A549 (cell line): ENCODE results near the gene SLIT1. TPM values are rescaled to one million over a fixed set of nuclear protein-coding genes. Genes with fewer than 3 reads are reported as not detected.
A peak's percentile ranks its signal among the peaks of the same experiment; 100 is the strongest.

ENCODE experiments used
- ATAC-seq, 2 experiments: fragments of 200-7000 bp in 1 of 2; fragments of >200 bp in 1 of 2; cut with Nextera tagmentation in 1 of 2; cut with Tn5 transposase in 1 of 2; 3 replicates each; pipeline versions ENCODE4 v1.8.0 to v1.9.1; 2018 to 2020; ENCODE audit warnings: mild to moderate bottlenecking in 1 of 2, moderate library complexity in 1 of 2
- CTCF ChIA-PET: fragments of 300-600 bp; sonication (Branson Sonifier 250); formaldehyde crosslinking; extraction: SDS; loops from one replicate; lab custom pipeline; 2021; ENCODE audit warnings: antibody characterized with exemption, inconsistent platforms; lab: Yijun Ruan, JAX
- POLR2A ChIA-PET: fragments of 350-600 bp; formaldehyde crosslinking; extraction: SDS; loops from one replicate; lab custom pipeline; 2021; ENCODE audit warnings: antibody characterized with exemption, inconsistent platforms; lab: Yijun Ruan, JAX
- DNase-seq, 2 experiments: peaks; one replicate each; pipeline versions ENCODE4 v3.0.0 to v3.0.0-alpha.2; 2011 to 2016; ENCODE audit warnings: low read depth in 1 of 2, low spot score in 1 of 2
- FAIRE-seq: peaks from 2 replicates; lab custom pipeline; 2011; peaks lifted over from hg19 to GRCh38; lab: Jason Lieb, UNC
- H3K27ac ChIP-seq, 2 experiments: fragments of >200 bp; sonication (Bioruptor Twin); formaldehyde crosslinking; 3 replicates each; pipeline ENCODE4 v1.5.1; 2016 to 2017
- H3K4me1 ChIP-seq: fragments of >200 bp; sonication (Bioruptor Twin); formaldehyde crosslinking; 3 replicates; pipeline ENCODE4 v1.6.1; 2016
- H3K4me2 ChIP-seq: fragments of >200 bp; sonication (Bioruptor Twin); formaldehyde crosslinking; 3 replicates; pipeline ENCODE4 v1.6.1; 2016
- H3K4me3 ChIP-seq: fragments of >200 bp; sonication (Bioruptor Twin); formaldehyde crosslinking; 3 replicates; pipeline ENCODE4 v1.5.1; 2016
- H3K9me3 ChIP-seq: fragments of >200 bp; sonication (Bioruptor Twin); formaldehyde crosslinking; 3 replicates; pipeline ENCODE4 v1.6.1; 2016
- ATOH8 ChIP-seq: fragments of 250-450 bp; sonication (Bioruptor Pico); IDR thresholded peaks from 2 replicates; pipeline ENCODE4 v1.5.0; 2020; ENCODE audit warnings: low read depth, mild to moderate bottlenecking, moderate library complexity
- CEBPB ChIP-seq, 2 experiments: fragments of >200 bp in 1 of 2; sonication (Bioruptor Twin) in 1 of 2; formaldehyde crosslinking in 1 of 2; IDR thresholded peaks; 2 replicates each; pipeline ENCODE4 v1.6.1; 2012 to 2016
- CHD4 ChIP-seq: fragments of 200-600 bp; sonication (generic); IDR thresholded peaks from 2 replicates; pipeline ENCODE4 v1.6.1; 2016; ENCODE audit warnings: antibody characterized with exemption, mild to moderate bottlenecking, borderline replicate concordance
- FOSB ChIP-seq: fragments of 250-450 bp; sonication (Bioruptor Pico); IDR thresholded peaks from 2 replicates; pipeline ENCODE4 v1.5.0; 2020; ENCODE audit warnings: mild to moderate bottlenecking, moderate library complexity
- FOSL2 ChIP-seq, 2 experiments: fragments of 450-650 bp in 1 of 2; fragments of >200 bp in 1 of 2; sonication (Bioruptor Twin) in 1 of 2; formaldehyde crosslinking; IDR thresholded peaks; 2 replicates each; pipeline versions ENCODE4 v1.5.0 to v1.6.1; 2016 to 2020; ENCODE audit warnings: mild to moderate bottlenecking in 1 of 2, moderate library complexity in 1 of 2
- HOXB13 ChIP-seq: fragments of 250-450 bp; sonication (Bioruptor Pico); IDR thresholded peaks from 2 replicates; pipeline ENCODE4 v1.5.0; 2020; ENCODE audit warnings: low read depth, mild to moderate bottlenecking, moderate library complexity
- JUN ChIP-seq, 2 experiments: fragments of >200 bp; sonication (Bioruptor Twin); formaldehyde crosslinking; IDR thresholded peaks; 2 replicates in 1 of 2; 3 replicates in 1 of 2; pipeline ENCODE4 v1.6.1; 2016 to 2017
- JUNB ChIP-seq: fragments of >200 bp; sonication (Bioruptor Twin); formaldehyde crosslinking; IDR thresholded peaks from 2 replicates; pipeline ENCODE4 v1.6.1; 2016
- MAX ChIP-seq: IDR thresholded peaks from 2 replicates; pipeline ENCODE4 v1.6.1; 2012
- MYC ChIP-seq: IDR thresholded peaks from 2 replicates; pipeline ENCODE4 v1.6.1; 2012; ENCODE audit warnings: mild to moderate bottlenecking, inconsistent platforms, low read length, improper control_type of control experiment, borderline replicate concordance
- NPAS2 ChIP-seq: fragments of 250-450 bp; sonication (Bioruptor Pico); IDR thresholded peaks from 2 replicates; pipeline ENCODE4 v1.8.0; 2022; ENCODE audit warnings: mild to moderate bottlenecking, moderate library complexity, borderline replicate concordance
- POLR2A ChIP-seq: IDR thresholded peaks from 2 replicates; pipeline ENCODE4 v1.6.1; 2012; ENCODE audit warnings: mild to moderate bottlenecking, low read length
- POLR2AphosphoS2 ChIP-seq: conservative IDR thresholded peaks from 2 replicates; pipeline ENCODE4 v1.6.1; 2012; ENCODE audit warnings: low read length, improper control_type of control experiment, inconsistent platforms
- RARB ChIP-seq: fragments of 250-450 bp; sonication (Bioruptor Pico); IDR thresholded peaks from 2 replicates; pipeline ENCODE4 v1.8.0; 2021; ENCODE audit warnings: mild to moderate bottlenecking, moderate library complexity
- RFX5 ChIP-seq: fragments of 450-650 bp; IDR thresholded peaks from 2 replicates; pipeline ENCODE4 v1.7.1; 2014; ENCODE audit warnings: antibody characterized with exemption, mild to moderate bottlenecking, moderate library complexity
- SMC3 ChIP-seq: fragments of >200 bp; sonication (Bioruptor Twin); formaldehyde crosslinking; IDR thresholded peaks from 3 replicates; pipeline ENCODE4 v1.6.1; 2018; ENCODE audit warnings: inconsistent platforms
- TFCP2L1 ChIP-seq: fragments of 250-450 bp; sonication (Bioruptor Pico); IDR thresholded peaks from 2 replicates; pipeline ENCODE4 v1.5.0; 2021; ENCODE audit warnings: mild to moderate bottlenecking
- TP53 ChIP-seq: fragments of 250-450 bp; sonication (Bioruptor Pico); IDR thresholded peaks from 2 replicates; pipeline ENCODE4 v1.5.0; 2021; ENCODE audit warnings: mild to moderate bottlenecking, moderate library complexity
- USF2 ChIP-seq: fragments of 450-650 bp; IDR thresholded peaks from 2 replicates; pipeline ENCODE4 v1.6.1; 2014; ENCODE audit warnings: antibody characterized with exemption
- ZC3H11A ChIP-seq: fragments of 450-650 bp; IDR thresholded peaks from 2 replicates; pipeline ENCODE4 v1.6.1; 2014; ENCODE audit warnings: antibody characterized with exemption, mild to moderate bottlenecking
- WGBS: methylation state at CpG from one replicate; pipeline ENCODE4 v1.1.6; 2017; ENCODE audit errors: missing lambda C conversion rate; 5-methylcytosine and 5-hydroxymethylcytosine counted together
- polyA plus RNA-seq, 4 experiments: library from polyadenylated mRNA; depleted of rRNA in 3 of 4; stranded (reverse); fragments of >200 nt; fragmentation: RNase III in 1 of 4; extraction: RNeasy Plus Mini Kit Qiagen cat#74134 plus additional on column Dnase treatment in 1 of 4; gene quantifications; 2 replicates in 3 of 4; 3 replicates in 1 of 4; pipeline ENCODE4 v1.2.3, GENCODE V29; 2011 to 2017
- TF ChIP-seq, protein P1 (sequence below): fragments of >200 bp; sonication (Bioruptor Twin); formaldehyde crosslinking; IDR thresholded peaks from 2 replicates; pipeline ENCODE4 v1.6.1; 2016
- TF ChIP-seq, protein P2 (sequence below): IDR thresholded peaks from 2 replicates; pipeline ENCODE4 v1.6.1; 2012; ENCODE audit warnings: low read depth, borderline replicate concordance
- TF ChIP-seq, protein P3 (sequence below): fragments of 200-600 bp; sonication (generic); IDR thresholded peaks from 2 replicates; pipeline ENCODE4 v1.6.1; 2016; ENCODE audit warnings: antibody characterized with exemption, mild to moderate bottlenecking, moderate library complexity

Gene SLIT1
- polyA plus RNA-seq, 2 of the 4 experiments (the other 2 are of a cell fraction) = 0.05 to 0.09 TPM

DNA sequence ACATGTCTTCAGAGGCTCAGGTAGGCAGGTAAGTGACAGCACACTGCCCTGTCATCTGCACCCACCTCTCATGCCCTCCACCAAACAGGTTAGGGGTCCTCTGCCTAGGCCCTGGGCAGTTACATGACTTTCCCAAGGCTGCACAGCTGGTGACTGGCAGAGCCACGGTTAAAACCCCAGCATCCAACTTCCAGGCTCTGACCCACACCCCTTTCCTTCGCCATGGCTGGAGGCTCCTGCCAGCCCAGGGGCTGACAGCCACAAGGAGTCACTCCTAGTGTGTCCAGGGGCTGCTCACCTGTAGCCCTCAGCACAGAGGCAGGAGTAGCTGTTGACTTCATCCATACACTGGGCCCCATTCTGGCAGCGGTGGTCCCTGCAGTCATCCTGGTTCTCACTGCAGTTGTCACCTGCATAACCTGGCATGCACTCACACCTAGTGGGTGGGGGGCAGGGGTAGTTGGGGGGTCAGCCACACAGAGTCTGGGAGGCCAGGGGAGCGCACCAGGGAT is 175.0 kb downstream of the SLIT1 start:
- peaks cover 10% of the 10 kb centered on the region; the same call in 2 of the 3 replicates for H3K9me3 ChIP-seq
- no peak overlapping the region for H3K4me2 ChIP-seq
- WGBS = 40% methylated on average over 3 of the region's 4 CpGs
- H3K27ac ChIP-seq = no peak overlapping the region
- no peak overlapping the region for H3K4me3 ChIP-seq
- ATAC-seq (peak; percentile 35 to 47; a peak in 4 of 6 replicates), FAIRE-seq (no peak), DNase-seq (no peak)
- POLR2A ChIA-PET = interaction anchor here (0.5 kb wide), 1 partner anchor 250 kb away, joined by 3 read pairs; no protein-coding TSS in a partner anchor
- no peaks in the 10 kb centered on the region for H3K4me1 ChIP-seq
- TF ChIP-seq TP53 (CRISPR knock-in tag) (no peak), RFX5 (no peak), NPAS2 (CRISPR knock-in tag) (no peak), FOSB (no peak), POLR2A (no peak), JUN (IDR thresholded peaks at IDR 0.05) (no peak), ZC3H11A (no peak), USF2 (no peak), MAX (no peak), RARB (CRISPR knock-in tag) (no peak), CHD4 (no peak), POLR2AphosphoS2 (no peak), FOSL2 (IDR thresholded peaks at IDR 0.05) (no peak), FOSL2 (CRISPR knock-in tag; IDR thresholded peaks at IDR 0.05) (no peak), MYC (no peak), JUNB (no peak), HOXB13 (CRISPR knock-in tag) (no peak)
- TF ChIP-seq, protein P1, sequence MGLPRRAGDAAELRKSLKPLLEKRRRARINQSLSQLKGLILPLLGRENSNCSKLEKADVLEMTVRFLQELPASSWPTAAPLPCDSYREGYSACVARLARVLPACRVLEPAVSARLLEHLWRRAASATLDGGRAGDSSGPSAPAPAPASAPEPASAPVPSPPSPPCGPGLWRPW = no peak
- TF ChIP-seq, protein P2, sequence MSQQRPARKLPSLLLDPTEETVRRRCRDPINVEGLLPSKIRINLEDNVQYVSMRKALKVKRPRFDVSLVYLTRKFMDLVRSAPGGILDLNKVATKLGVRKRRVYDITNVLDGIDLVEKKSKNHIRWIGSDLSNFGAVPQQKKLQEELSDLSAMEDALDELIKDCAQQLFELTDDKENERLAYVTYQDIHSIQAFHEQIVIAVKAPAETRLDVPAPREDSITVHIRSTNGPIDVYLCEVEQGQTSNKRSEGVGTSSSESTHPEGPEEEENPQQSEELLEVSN = no peak
- CTCF ChIA-PET = interaction anchor here (0.6 to 4.7 kb wide), 4 partner anchors 10 to 370 kb away, joined by 4 to 24 read pairs (median 15); no protein-coding TSS in a partner anchor

GRCh38 chr10:97007417-97007816 is 178.3 kb downstream of the SLIT1 start:
- TF ChIP-seq CEBPB (IDR thresholded peaks at IDR 0.05) (no peak), MAX (no peak), TFCP2L1 (CRISPR knock-in tag) (no peak), ATOH8 (CRISPR knock-in tag) (no peak), SMC3 (no peak)
- TF ChIP-seq, protein P3, sequence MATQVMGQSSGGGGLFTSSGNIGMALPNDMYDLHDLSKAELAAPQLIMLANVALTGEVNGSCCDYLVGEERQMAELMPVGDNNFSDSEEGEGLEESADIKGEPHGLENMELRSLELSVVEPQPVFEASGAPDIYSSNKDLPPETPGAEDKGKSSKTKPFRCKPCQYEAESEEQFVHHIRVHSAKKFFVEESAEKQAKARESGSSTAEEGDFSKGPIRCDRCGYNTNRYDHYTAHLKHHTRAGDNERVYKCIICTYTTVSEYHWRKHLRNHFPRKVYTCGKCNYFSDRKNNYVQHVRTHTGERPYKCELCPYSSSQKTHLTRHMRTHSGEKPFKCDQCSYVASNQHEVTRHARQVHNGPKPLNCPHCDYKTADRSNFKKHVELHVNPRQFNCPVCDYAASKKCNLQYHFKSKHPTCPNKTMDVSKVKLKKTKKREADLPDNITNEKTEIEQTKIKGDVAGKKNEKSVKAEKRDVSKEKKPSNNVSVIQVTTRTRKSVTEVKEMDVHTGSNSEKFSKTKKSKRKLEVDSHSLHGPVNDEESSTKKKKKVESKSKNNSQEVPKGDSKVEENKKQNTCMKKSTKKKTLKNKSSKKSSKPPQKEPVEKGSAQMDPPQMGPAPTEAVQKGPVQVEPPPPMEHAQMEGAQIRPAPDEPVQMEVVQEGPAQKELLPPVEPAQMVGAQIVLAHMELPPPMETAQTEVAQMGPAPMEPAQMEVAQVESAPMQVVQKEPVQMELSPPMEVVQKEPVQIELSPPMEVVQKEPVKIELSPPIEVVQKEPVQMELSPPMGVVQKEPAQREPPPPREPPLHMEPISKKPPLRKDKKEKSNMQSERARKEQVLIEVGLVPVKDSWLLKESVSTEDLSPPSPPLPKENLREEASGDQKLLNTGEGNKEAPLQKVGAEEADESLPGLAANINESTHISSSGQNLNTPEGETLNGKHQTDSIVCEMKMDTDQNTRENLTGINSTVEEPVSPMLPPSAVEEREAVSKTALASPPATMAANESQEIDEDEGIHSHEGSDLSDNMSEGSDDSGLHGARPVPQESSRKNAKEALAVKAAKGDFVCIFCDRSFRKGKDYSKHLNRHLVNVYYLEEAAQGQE = no peak
- H3K4me2 ChIP-seq = no peak overlapping the region
- FAIRE-seq (no peak), ATAC-seq (no peak), DNase-seq (no peak)
- CTCF ChIA-PET = no interaction called here
- POLR2A ChIA-PET = no interaction called here
- H3K4me1 ChIP-seq = no peaks in the 10 kb centered on the region
- 83% methylated on average over 1 of the region's 1 CpG for WGBS
- H3K4me3 ChIP-seq = no peak overlapping the region
- no peak overlapping the region for H3K27ac ChIP-seq
- H3K9me3 ChIP-seq = peaks cover 10% of the 10 kb centered on the region; the same call in 2 of the 3 replicates
